ENCODE measurements around the gene RCC1. TPM values are rescaled to one million over a fixed set of nuclear protein-coding genes. Genes with fewer than 3 reads are reported as not detected.
A peak's percentile ranks its signal among the peaks of the same experiment; 100 is the strongest.
"Not testable (repeated sequence)": the region's sequence is repeated elsewhere in the genome, so short reads cannot be mapped to it uniquely, and the experiment has no call there.

The RCC1 gene
- total and polyA plus RNA-seq, 7 donors: 8.9 to 64.2 (median 18.8) TPM

DNA sequence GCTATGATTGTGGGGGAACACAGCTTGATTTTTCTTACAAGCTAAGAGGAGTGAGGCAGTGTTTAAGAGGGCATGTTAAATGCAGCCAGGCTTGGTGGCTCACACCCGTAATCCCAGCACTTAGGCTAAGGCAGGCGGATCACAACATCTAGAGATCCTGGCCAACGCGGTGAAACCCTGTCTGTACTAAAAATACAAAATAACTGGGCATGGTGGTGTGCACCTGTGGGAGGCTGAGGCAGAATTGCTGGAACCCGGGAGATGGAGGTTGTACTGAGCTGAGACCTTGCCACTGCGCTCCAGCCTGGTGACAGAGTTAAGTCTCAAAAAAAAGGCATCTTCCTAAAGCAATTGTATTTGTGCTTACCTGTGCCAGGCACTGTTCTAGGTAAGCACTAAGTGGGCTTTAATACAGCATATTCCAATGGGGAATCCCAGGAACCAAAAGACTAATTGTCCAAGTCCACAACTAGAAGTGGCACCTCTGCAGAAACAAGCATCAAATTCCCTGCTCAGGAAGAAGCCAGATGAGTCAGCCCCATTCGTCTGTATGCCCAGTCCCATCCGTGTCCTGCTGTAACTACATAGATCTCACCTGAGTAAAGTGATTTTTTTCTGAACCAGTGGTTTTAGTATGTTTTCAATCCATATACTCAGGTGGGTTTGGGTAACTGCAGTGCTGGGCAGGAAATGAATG lies 4.6 kb downstream of the RCC1 start:
- Histone ChIP-seq H3K9me3 (no peaks in the 10 kb centered on the region), H3K36me3 (peaks cover 21 to 75% (median 46%) of the 10 kb centered on the region in 4 donors), H3K4me1 (peaks cover 5 to 60% (median 59%) of the 10 kb centered on the region in 4 donors), H3K27me3 (no peaks in the 10 kb centered on the region), H3K27ac (no peak overlapping the region), H3K4me3 (no peak overlapping the region)
- DNase-seq: no peak
- WGBS, 2 donors: 60 to 64% methylated on average over 8 of the region's 8 CpGs
- intact Hi-C loops (cut with DNase I): loop anchor here (10.0 kb wide), 1 partner anchor 224 kb away; the partner anchor contains the start of gene YTHDF2
- TF ChIP-seq, protein P1, sequence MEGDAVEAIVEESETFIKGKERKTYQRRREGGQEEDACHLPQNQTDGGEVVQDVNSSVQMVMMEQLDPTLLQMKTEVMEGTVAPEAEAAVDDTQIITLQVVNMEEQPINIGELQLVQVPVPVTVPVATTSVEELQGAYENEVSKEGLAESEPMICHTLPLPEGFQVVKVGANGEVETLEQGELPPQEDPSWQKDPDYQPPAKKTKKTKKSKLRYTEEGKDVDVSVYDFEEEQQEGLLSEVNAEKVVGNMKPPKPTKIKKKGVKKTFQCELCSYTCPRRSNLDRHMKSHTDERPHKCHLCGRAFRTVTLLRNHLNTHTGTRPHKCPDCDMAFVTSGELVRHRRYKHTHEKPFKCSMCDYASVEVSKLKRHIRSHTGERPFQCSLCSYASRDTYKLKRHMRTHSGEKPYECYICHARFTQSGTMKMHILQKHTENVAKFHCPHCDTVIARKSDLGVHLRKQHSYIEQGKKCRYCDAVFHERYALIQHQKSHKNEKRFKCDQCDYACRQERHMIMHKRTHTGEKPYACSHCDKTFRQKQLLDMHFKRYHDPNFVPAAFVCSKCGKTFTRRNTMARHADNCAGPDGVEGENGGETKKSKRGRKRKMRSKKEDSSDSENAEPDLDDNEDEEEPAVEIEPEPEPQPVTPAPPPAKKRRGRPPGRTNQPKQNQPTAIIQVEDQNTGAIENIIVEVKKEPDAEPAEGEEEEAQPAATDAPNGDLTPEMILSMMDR (IDR thresholded peaks at IDR 0.05): no peak
- no peak for TF ChIP-seq EP300 (IDR thresholded peaks at IDR 0.05)

DNA sequence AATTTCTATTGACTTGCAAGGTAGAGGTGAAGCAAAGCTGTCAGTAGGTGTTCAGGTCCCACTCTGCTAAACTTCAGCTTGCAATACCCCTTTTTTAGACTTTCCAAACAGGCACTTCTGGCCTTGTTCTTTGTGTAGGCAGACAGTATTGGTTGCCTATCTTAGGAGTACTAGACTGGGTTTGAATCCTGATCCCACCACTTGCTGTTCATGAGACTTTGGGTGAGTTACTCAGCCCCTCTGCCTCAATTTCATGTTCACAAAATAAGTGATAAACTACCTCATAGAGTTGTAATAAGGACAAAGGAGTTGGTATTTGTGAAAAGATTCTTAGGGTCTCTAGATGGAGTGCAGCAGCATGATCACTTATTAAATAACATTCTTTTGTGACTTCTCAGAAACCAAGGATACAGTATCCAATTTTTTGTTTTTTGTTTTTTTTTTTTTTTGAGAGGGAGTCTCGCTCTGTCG lies 5.2 kb downstream of the RCC1 start:
- H3K36me3 ChIP-seq: peaks cover 21 to 76% (median 46%) of the 10 kb centered on the region in 4 donors
- H3K9me3 ChIP-seq: no peaks in the 10 kb centered on the region
- H3K4me1 ChIP-seq: peaks cover 5 to 59% (median 59%) of the 10 kb centered on the region in 4 donors
- H3K27me3 ChIP-seq: no peaks in the 10 kb centered on the region
- no peak overlapping the region for H3K4me3 ChIP-seq
- no peak overlapping the region for H3K27ac ChIP-seq
- TF ChIP-seq, protein P1 (IDR thresholded peaks at IDR 0.05): no peak
- TF ChIP-seq EP300 (IDR thresholded peaks at IDR 0.05): no peak
- no peak for TF ChIP-seq POLR2A (IDR thresholded peaks at IDR 0.05)
- no peak for TF ChIP-seq POLR2AphosphoS5 (IDR thresholded peaks at IDR 0.05)
- 79 to 92% methylated on average over 2 of the region's 2 CpGs for WGBS, 2 donors
- no peak for DNase-seq
- intact Hi-C loops (cut with DNase I): loop anchor here (10.0 kb wide), 1 partner anchor 224 kb away; the partner anchor contains the start of gene YTHDF2

DNA sequence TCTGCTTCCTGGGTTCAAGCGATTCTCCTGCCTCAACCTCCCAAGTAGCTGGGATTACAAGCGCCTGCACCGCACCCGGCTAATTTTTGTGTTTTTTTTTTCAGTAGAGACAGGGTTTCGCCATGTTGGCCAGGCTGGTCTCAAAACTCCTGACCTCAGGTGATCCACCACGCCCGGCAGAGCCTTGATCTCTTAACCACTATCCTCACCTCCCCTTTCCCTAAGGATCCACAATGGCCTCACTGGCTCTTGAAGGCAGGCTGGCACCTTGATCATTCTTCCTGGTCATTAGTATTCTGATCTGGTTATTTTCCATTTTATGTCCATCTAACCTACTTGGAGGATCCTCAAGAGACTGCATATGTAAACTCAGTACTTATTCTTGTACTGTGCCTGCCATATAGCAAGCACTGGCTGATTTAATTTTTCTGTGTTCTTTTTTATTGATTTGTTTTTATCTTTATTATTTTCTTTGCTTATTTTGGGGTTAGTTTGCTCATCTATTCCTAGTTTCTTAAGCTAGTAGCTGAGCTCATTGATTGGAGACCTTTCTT lies 6.3 kb downstream of the RCC1 start:
- H3K9me3 ChIP-seq: no peaks in the 10 kb centered on the region
- H3K4me3 ChIP-seq: no peak overlapping the region
- DNase-seq: no peak
- H3K36me3 ChIP-seq: peaks cover 21 to 76% (median 46%) of the 10 kb centered on the region in 4 donors
- TF ChIP-seq POLR2A (IDR thresholded peaks at IDR 0.05) (no peak), EP300 (IDR thresholded peaks at IDR 0.05) (no peak), POLR2AphosphoS5 (IDR thresholded peaks at IDR 0.05) (no peak)
- TF ChIP-seq, protein P1 (IDR thresholded peaks at IDR 0.05): no peak
- 82 to 87% methylated on average over 7 of the region's 7 CpGs for WGBS, 2 donors
- intact Hi-C loops (cut with DNase I): loop anchor here (10.0 kb wide), 1 partner anchor 223 kb away; the partner anchor contains the start of gene YTHDF2
- H3K27me3 ChIP-seq: no peaks in the 10 kb centered on the region
- H3K27ac ChIP-seq: no peak overlapping the region
- peaks cover 5 to 52% (median 52%) of the 10 kb centered on the region in 4 donors for H3K4me1 ChIP-seq

DNA sequence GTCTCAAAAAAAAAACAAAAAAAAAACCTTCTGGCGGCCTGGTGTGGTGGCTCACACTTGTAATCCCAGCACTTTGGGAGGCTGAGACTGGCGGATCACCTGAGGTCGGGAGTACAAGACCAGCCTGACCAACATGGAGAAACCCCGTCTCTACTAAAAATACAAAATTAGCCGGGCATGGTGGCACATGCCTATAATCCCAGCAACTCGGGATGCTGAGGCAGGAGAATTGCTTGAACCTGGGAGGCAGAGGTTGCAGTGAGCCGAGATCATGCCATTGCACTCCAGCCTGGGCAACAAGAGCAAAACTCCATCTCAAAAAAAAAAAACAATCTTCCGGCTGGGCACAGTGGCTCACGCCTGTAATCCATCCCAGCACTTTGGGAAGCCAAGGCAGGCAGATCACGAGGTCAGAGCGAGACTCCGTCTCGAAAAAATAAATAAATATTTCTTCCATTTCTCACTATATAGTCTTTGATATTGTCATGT lies 8.6 kb downstream of the RCC1 start:
- not testable (repeated sequence) for H3K4me3 ChIP-seq, H3K27me3 ChIP-seq, H3K9me3 ChIP-seq, H3K27ac ChIP-seq
- peaks cover 12 to 60% (median 32%) of the 10 kb centered on the region in 4 donors for H3K36me3 ChIP-seq
- intact Hi-C loops (cut with DNase I): loop anchor here (10.0 kb wide), 1 partner anchor 220 kb away; the partner anchor contains the start of gene YTHDF2
- WGBS, 2 donors: 83 to 88% methylated on average over 13 of the region's 13 CpGs
- peaks cover 0 to 45% (median 43%) of the 10 kb centered on the region in 4 donors for H3K4me1 ChIP-seq
- peak; percentile 11 for DNase-seq

DNA sequence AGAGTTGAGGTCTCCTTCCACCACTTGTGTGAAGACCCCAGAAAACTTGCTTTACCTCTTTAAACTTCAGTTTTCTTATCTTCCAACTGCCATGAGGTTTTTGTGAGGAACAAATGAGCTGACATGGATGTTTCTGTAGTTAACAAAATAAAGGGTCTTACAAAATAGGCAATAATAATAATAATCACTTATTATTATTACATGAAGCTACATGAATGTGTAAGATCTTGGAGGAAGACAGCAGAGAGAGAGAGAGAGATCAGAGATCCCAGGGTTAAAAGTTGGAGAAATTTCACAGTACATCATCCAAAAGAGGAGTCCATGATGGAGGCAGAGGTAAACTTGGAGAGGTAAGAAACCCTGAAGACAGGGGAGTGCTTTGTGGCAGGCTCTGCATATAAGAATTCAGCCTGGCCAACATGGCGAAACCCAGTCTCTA lies 10.7 kb downstream of the RCC1 start:
- Histone ChIP-seq H3K27me3 (no peaks in the 10 kb centered on the region), H3K36me3 (peaks cover 0 to 39% (median 15%) of the 10 kb centered on the region in 4 donors), H3K4me3 (no peak overlapping the region), H3K4me1 (peaks cover 0 to 31% (median 26%) of the 10 kb centered on the region in 4 donors), H3K9me3 (no peaks in the 10 kb centered on the region), H3K27ac (no peak overlapping the region)
- 91 to 97% methylated on average over 1 of the region's 1 CpG for WGBS, 2 donors
- intact Hi-C loops (cut with DNase I): loop anchor here (5.0 to 10.0 kb wide), 2 partner anchors 218 to 269 kb away; partner anchors contain the start of gene YTHDF2
- DNase-seq: no peak
- TF ChIP-seq EP300 (IDR thresholded peaks at IDR 0.05): no peak
